ENCODE results near the gene WDR59.

- no peak for TF ChIP-seq POLR2A (IDR thresholded peaks at IDR 0.05)
- TF ChIP-seq, protein P1, sequence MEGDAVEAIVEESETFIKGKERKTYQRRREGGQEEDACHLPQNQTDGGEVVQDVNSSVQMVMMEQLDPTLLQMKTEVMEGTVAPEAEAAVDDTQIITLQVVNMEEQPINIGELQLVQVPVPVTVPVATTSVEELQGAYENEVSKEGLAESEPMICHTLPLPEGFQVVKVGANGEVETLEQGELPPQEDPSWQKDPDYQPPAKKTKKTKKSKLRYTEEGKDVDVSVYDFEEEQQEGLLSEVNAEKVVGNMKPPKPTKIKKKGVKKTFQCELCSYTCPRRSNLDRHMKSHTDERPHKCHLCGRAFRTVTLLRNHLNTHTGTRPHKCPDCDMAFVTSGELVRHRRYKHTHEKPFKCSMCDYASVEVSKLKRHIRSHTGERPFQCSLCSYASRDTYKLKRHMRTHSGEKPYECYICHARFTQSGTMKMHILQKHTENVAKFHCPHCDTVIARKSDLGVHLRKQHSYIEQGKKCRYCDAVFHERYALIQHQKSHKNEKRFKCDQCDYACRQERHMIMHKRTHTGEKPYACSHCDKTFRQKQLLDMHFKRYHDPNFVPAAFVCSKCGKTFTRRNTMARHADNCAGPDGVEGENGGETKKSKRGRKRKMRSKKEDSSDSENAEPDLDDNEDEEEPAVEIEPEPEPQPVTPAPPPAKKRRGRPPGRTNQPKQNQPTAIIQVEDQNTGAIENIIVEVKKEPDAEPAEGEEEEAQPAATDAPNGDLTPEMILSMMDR (IDR thresholded peaks at IDR 0.05): peak; percentile 53 to 87 (median 84)
Observed at GRCh38 chr16:74862743-74863244, 122.1 kb downstream of the WDR59 start.
